HL-60/S4 treated with phorbol 12-myristate 13-acetate at 8.2 ng/mL for 4 days and 3 days (cell line): ENCODE data around the gene NTSR2.

Source experiments
- in situ Hi-C: fragments of 300-500 bp; cut with MboI; formaldehyde crosslinking; loops from 2 replicates; pipeline ENCODE4 v1.15.0; 2022; ENCODE audit warnings: low sequenced_read_pairs

NTSR2 gene

DNA sequence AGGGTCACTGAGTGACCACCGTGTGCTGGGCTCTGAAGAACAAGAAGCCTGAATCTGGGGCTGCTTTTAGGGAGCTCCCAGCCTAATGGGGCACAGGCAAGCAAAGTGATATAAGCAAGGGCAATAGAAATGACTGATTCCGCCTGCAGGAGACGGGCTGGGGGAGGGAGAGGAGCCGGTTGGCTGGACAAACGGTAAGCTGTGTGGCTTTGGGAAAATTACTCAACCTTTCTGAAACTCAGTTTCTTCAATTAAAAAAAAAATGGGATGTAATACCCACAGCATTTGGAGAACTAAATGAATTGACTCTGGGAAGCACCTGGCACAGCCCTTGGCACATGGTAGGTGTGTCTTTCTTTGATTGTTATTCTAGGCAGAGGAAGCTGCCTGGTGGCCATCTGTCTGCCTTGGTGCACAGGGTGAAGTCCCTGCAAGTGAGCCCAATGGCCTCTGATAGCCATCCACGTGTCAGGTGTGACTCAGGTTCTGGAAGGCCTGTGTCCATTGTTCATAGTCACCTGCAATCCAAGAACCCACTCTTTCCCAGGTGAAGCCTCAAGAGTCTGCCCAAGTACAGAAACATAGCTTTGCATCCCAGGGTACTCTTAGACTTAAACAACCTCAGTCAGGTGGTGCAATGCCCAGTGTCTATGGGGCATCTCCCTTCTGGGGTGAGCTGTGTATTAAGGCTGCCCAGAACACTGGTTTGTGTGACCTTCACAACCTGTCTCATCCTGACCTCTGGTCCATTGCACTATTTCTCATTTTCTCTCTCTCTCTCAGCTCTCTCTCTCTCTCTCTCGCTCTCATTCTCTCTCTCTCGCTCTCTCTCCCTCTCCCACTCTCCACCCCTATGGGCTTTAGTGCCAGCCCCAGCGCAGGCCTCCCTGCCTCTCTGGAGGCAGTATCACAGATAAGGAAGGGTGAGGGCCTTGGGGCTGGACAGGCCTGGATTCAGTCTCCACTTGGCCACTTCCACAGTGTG lies 30.0 kb upstream of the NTSR2 start:
- in situ Hi-C loops = loop anchor here (10.0 kb wide), 1 partner anchor 85 kb away; no protein-coding TSS in a partner anchor

DNA sequence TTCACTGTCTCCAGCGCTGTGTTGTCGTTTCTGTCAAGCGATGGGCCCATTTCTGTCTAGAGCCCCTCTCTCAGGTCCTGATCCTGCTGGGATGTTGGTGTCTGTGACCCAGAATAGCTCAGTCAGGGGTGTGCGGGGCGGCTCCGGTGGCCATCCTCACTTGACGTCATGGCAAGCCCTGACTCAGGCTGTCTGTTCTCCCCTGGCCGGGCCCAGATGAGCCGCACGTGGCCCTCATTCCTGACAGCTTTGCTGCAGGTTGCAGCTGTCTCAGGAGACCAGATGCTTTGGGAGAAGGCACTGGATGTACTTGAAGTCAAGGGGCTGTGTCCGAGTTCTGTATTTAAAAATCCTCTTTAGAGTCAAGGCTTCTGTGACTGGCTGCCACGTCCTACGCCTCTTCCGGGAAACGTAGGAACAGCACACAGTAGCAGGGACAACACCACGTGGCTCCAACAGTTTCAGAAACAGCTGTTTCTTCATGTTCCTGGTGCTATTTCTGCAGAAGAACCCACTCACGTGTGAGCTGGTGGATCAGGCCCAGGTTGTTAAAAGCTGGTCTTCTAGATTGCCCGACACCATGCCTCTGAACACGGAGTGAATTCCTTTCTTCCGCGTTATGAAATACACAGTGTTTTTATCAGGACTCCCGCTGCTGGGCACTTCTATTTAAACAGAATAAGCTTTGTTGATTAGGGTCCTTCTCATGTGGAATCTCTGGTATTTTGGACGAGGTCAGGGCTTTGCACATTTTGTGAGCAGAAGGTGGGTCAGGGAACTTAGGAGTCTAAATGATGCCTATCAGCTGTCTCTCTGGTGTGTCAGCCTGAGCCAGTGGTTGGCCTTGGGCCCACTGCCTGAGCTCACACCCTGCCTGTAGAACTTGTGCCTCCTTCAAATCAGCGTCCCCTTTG lies 28.3 kb upstream of the NTSR2 start:
- in situ Hi-C loops = loop anchor here (10.0 kb wide), 1 partner anchor 87 kb away; no protein-coding TSS in a partner anchor

DNA sequence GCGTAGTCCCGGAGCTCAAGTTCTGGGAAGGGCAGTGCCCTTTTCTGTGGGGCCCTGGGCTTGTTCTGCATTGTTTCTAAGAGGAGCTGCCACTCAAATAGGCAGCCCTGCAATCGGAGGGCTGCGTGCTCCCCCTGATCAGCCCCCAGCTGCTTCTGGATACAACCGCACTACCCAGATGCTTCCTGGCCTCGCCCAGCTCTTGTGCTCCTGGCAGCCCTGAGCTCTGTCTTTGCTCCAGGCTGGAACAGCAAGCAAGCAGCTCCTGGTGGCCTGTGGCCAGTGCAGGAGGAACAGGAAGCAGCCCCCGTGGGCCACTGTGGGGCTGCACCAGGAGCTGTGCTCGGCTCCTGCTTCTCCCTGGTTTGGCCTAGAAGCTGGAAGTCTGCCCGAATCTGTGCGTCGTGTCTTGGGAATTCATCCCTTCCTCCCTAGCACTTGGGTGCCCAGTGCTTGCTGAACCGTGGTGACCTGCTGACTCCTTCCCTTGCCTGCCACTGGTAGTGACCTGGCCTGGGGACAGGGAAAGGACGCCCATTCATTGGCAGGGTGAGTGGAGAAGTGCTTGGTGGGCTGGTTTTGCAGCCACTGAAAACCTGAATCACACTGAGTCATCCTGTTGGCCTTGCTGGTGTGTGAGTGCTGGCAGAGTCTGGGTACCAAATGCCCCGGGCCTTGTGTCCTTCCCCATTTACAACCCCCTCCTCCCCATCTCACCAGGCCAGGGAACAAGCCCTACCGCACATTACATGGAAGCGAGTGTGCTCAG lies 27.3 kb upstream of the NTSR2 start:
- in situ Hi-C loops = loop anchor here (10.0 kb wide), 1 partner anchor 88 kb away; no protein-coding TSS in a partner anchor

DNA sequence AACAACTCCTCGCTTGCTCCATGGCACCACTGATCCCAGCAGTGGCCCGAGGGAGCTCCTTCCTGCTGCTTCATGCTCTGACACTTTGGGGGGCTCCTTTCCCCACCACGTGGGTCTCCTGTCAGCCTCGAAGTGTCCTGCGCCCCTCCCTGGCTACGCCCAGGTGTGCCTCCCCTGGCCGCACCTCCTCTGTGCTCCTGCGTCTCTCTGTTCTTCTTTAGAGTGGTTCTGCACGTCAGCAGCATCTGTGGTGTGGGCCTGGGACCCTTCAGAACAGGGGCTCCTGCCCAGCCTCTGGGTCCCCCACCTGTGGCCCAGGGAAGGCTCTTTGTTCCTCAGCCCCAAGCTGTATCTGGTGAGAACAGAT lies 26.7 kb upstream of the NTSR2 start:
- in situ Hi-C loops = loop anchor here (10.0 kb wide), 1 partner anchor 88 kb away; no protein-coding TSS in a partner anchor

- in situ Hi-C loops = loop anchor here (10.0 kb wide), 1 partner anchor 89 kb away; no protein-coding TSS in a partner anchor
Measured at GRCh38 chr2:11695576-11695975, 25.6 kb upstream of the NTSR2 start.

DNA sequence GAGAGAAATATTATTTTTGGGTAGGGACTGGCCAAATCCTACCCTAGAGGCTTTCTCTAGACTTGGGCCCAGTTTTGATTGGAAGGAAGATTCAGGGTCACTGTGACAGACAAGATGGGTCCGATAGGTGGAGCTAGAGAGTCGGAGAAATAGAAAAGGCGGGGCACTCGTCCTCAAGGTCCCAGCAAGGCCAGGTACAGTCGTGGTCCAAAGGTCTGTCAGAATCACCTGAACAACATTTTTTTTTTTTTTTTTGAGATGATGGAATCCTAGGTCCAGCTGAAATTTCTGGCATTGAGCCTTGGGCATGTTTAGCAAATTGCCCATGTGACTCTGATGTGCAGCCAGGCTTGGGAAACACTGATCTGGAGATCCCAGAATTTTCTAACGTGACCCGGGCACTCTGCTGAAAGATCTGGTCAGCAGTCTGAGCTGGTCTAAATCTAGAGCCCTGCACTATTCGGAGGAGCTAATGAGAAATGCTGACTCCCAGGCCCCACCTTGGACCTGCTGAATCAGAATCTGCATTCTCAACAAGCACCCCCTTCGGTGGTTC lies 23.0 kb upstream of the NTSR2 start:
- in situ Hi-C loops = loop anchor here (10.0 kb wide), 1 partner anchor 92 kb away; no protein-coding TSS in a partner anchor

- in situ Hi-C loops = loop anchor here (10.0 kb wide), 1 partner anchor 94 kb away; no protein-coding TSS in a partner anchor
Measured at GRCh38 chr2:11691076-11691660, 21.2 kb upstream of the NTSR2 start.

DNA sequence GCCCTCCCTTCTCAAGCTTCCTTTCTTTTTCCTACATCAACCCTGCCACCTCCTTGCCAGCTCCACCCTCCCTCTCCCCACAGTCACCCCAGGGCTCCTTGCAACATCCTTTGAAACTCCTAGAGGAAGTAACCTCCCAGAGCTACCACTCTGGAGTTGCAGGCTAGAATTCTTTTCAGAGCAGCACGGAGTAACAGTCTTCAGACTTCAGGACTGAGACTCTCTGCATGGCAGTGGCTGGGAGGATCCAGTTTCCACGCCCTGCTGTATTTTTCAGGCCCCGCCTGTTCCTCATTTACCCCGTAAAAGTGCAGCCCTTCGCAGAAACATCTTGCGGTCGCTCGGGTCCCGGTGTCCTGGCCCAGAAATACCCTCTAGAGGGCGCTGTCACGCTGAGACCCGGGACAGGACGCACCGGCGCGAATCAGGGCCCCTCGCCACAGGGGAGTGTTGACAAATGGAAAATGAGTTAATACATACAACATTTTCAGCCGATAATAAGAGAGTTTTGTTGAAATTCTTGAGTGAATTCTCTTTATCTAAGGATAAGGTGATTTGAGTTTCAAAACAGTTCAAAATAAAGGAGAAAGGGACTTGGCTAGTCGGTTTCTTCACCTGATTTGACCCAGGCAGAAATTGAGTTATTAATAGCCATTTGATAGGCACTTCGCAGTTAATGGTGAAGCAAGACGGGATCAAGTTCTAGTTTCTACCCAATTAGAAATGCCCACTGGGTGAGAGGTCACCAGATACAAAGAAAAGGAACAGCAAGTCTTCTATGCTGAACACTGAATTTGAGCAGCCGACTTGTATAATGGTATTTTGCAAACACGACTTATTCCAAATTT lies 18.5 kb upstream of the NTSR2 start:
- in situ Hi-C loops = no loop called here

- in situ Hi-C loops = no loop called here
Measured at GRCh38 chr2:11687736-11688135, 17.7 kb upstream of the NTSR2 start.

GRCh38 chr2:11685906-11686470 lies 16.0 kb upstream of the NTSR2 start:
- in situ Hi-C loops = no loop called here

- in situ Hi-C loops = no loop called here
Measured at GRCh38 chr2:11684894-11685460, 15.0 kb upstream of the NTSR2 start.

GRCh38 chr2:11683966-11684365 lies 14.0 kb upstream of the NTSR2 start:
- in situ Hi-C loops = no loop called here

- in situ Hi-C loops = no loop called here
Measured at GRCh38 chr2:11683476-11683875, 13.5 kb upstream of the NTSR2 start.

GRCh38 chr2:11682590-11682915 lies 12.6 kb upstream of the NTSR2 start:
- in situ Hi-C loops = no loop called here

DNA sequence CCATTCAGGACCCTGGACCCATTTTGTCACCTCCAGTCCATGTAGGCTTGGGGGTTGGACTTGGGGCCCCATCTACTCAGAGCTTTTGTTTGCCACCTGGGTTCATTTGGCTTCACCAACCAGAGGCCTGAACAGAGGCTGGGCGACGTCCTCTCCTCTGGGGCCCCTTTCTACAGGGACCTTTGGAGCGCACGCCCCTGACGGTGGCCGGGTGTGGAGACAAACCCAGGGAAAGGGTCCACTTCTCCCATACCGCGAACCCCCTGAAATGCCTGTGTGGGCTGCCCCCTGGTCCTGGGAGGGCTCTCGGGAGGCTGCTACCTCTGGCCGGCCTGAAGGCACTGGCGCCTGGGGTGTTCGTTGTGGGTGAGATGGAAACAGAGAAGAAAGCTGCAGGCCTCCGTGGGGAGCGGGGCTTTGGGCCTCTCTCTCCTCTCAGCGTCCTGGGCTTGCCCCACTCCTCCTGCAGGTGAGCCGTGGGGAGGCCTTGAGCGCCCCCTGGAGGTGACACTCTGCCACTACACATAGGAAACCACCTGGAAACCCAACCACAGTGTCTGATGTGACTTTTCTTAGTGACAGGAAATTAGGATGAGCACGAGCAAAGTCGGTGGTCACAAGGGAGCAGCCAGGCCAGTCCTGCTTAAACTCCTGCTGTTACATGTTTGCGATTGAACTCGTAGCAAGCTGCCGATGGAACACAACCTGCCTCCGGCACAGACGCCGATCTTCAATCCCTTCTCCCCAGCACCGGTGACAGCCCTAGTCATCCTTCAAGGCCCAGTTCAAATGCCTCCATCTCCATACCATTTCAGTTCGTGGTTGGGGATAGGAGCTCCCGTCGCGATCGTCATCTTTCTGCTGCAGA lies 12.0 kb upstream of the NTSR2 start:
- in situ Hi-C loops = no loop called here

DNA sequence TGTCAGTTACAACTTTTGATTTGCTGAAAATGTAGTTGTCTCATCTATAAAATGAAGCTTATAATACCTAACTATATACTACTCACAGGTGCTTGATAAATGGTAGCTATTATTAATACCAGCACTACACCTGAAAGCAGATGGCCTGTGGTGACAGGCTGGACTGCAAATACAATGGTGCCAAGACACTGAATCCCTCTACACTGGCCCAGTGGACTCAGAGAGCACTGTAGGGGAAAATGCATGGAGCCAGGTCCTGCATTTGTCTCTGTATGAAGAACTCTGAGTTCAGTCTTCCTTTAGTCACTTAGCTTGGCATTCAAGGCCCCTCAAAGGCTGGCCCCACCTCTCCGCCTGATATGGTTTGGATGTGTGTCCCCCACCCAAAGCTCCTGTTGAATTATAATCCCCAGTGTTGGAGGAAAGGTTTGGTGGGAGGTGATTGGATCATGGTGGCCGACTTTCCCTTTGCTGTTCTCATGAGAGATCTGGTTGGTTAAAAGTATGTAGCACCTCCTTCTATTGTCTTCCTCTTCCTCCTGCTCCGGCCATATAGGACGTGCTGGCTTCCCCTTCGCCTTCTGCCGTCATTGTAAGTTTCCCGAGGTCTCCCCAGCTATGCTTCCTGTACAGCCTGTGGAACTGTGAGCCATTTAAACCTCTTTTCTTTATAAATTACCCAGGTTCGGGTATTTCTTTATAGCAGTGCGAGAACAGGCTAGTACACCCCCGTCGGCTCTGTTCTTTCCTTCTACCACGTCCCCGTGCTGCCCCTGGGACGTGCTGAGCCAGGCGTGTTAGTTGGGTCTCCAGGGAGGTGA lies 11.1 kb upstream of the NTSR2 start:
- in situ Hi-C loops = no loop called here
